Ammon's horn (tissue), 1 donor: ENCODE results near the gene PPP1R14C.

Experiments
- DNase-seq: peaks from one replicate; pipeline ENCODE4 v3.0.0-alpha.2; 2016; ENCODE audit warnings: low spot score

Gene PPP1R14C

GRCh38 chr6:150249261-150249660, 106.4 kb downstream of the PPP1R14C start:
- no peak for DNase-seq

GRCh38 chr6:150250826-150251225, 108.0 kb downstream of the PPP1R14C start:
- DNase-seq, result no peak

- DNase-seq, result no peak
Observed at GRCh38 chr6:150251566-150252186, 108.8 kb downstream of the PPP1R14C start.

- DNase-seq, result no peak
Observed at GRCh38 chr6:150252714-150253444, 110.0 kb downstream of the PPP1R14C start.

GRCh38 chr6:150253489-150253888, 110.6 kb downstream of the PPP1R14C start:
- DNase-seq, result no peak

GRCh38 chr6:150254770-150255169, 111.9 kb downstream of the PPP1R14C start:
- DNase-seq, result no peak

DNA sequence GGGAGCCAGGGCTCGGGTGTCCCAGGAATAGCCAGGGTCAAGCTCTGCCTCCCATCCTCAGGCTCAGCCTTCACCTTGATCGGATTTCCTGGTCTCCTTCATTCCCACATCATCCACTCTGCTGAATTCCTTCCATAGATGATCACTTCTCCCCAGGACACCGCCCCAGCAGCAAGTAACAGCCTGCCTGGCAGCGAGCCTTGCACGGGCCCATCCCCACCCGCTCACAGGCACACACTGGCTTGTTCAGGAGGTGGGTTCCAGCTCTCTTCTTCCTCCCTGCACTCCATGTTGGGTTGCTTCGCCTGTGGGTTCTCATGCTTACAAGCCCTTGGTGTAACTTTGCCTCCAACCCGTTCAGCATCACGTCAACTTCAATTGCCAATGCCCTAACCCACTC, 113.0 kb downstream of the PPP1R14C start:
- DNase-seq, result no peak

- no peak for DNase-seq
Observed at GRCh38 chr6:150256618-150257272, 113.9 kb downstream of the PPP1R14C start.

GRCh38 chr6:150258381-150258780, 115.5 kb downstream of the PPP1R14C start:
- DNase-seq, result no peak

GRCh38 chr6:150260931-150261330, 118.1 kb downstream of the PPP1R14C start:
- no peak for DNase-seq

DNA sequence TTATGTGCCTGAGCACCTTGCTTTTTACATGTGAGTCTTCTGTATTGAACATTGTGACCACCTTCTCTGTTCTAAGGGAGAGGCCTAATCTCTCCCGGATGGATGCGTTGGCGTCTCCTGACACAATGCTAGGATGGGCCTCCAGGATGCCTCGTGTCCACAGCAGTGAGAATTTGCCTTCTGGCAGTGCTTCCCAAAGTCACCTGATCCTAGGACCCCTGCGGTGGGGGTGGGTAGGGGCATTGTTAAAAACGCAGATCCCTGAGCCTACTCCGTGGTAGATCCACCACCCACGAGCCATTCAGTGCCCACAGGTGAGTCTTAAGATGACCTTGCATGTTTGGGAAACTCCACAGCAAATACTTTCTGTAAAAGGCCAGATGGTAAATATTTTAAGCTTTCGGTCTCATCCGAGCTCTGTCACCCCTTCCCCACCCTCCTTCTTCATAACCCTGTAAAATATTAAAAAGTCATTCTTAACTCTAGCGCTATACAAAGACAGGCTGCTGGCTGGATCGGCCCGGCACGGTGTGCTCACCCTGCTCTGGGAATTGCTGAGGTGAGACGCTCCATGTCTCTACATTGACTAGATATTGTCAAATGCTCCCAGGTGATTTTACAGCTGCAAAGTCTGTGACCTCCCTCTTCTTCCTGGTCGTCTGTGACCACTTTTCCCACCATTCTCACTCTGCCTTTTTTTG, 119.3 kb downstream of the PPP1R14C start:
- no peak for DNase-seq

DNA sequence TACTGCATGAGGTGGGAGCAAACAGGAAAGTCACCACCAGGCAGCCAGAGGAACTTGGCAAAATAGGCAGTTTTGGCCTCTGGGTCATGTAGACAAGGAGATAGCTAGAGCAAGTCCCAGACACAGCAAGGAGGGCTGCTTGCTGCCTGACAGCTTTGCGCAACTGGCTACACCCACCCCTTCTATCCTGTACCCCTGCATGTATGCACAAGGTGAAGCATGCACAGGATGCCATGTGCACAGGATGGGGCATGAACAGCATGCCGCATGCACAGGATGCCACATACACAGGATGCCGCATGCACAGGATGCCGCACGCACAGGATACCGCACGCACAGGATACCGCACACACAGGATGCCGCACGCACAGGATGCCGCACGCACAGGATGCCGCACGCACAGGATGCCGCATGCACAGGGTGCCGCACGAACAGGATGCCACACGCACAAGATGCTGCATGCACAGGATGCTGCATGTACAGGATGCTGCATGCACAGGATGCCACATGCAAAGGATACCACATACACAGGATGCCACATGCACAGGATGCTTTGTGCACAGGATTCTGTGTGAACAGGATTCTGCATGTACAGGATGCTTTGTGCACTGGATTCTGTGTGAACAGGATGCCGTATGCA, 121.0 kb downstream of the PPP1R14C start:
- DNase-seq, result no peak

DNA sequence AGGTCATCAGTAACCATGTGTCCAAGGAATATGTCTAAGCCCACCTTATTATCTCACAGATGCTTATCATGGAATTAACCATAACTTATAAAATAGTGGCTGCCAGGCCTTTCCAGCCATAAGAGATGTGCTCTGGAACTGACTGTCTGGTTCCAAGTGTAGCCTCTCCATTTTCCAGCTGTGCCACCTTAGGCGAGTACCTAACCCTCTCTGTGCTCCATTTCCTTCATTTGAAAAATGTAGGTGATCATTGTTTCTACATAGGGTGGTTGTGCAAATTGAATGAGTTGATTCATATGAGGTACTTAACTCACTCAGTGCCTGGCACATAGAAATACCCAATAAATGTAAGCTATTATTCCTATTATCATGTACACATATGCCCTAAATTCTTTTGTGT, 123.5 kb downstream of the PPP1R14C start:
- DNase-seq, result no peak

DNA sequence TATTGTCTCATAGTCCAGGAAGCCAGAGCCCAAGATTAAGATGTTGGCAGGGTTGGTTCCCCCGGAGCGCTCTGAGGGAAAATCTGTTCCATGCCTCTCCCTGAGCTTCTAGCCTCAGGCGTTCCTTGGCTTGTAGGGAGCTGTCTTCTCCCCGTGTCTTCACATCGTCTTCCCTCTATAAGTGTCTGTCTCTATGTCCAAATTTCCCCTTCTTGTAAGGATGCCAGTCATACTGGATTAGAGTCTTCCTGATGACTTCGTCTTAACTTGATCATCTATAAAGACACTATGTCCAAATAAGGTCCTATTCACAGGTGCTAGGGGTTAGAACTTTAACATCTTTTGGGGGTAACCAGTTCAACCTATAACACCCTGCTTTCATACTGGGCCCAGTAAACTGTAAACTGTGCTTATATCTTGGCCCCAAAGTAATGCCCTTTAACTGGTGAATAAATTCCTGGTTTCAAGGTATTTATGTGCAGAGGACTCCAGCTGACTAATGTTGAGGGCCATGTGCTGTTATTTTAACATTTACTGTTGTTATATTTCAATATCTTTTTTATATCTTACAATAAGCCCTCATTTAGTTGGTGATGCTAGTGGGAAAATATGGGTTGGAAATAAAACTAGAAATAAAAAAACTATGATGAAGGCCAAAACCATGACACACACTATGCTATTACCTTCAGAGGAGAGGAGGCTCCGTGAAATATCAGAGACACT, 124.3 kb downstream of the PPP1R14C start:
- DNase-seq, result no peak

DNA sequence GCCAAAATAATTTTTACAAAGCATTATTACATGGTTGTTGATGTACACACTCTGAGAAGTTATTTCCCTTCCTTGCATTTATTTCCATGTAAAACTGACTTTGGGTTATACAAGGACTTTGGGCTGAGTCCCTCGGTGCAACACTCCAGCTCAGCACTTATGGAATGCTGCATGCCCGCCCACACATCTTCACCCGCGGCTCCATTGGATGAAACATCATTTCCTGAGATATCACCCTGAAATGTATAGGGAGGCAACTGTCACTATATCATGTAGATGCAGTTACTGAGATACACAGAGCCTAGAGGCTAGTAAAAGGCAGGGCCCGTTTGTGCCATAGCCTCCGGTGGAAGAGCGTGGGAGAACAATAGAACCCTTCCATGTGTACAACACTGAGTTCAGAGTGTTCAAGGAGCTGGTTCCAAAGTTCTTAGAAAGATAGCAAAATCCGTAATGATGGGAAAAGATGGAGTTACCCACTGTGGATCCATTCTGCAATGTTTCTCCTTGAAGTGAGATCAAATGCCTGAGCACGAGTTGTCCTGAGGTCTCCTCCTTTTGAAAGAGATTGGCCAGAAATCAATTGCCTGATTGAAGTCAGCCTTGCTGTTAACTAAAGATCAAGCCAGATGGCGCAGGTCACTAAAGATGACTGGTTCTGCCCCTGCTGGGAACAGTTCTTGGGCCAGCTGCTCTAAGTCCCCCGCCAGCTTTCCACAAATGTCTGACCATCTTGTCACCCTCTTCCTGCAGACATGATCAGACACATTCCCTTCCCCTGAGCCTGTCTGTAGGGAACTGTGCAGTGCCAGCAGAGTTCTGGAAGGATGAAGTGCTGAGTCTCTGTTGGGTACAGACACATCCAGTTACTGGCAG, 125.1 kb downstream of the PPP1R14C start:
- no peak for DNase-seq

- DNase-seq, result no peak
Observed at GRCh38 chr6:150269130-150269856, 126.4 kb downstream of the PPP1R14C start.

DNA sequence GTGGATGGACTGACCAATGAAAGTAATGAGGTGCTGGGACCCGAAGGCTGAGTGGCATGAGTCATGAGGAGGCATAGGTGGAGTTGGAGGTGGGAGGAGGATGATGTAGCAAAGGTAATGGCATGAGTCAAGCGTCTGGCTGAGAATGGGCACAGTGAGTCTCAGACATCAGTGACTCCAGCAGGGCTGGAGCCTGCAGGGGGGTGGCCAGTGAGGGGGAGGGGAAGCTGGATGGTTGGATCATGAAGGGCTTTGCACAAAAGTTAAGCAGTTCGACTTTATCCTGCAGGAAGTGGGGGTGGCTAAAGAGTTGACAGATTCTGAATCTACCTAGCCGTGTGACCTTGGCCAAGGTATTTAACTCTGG, 127.0 kb downstream of the PPP1R14C start:
- no peak for DNase-seq

DNA sequence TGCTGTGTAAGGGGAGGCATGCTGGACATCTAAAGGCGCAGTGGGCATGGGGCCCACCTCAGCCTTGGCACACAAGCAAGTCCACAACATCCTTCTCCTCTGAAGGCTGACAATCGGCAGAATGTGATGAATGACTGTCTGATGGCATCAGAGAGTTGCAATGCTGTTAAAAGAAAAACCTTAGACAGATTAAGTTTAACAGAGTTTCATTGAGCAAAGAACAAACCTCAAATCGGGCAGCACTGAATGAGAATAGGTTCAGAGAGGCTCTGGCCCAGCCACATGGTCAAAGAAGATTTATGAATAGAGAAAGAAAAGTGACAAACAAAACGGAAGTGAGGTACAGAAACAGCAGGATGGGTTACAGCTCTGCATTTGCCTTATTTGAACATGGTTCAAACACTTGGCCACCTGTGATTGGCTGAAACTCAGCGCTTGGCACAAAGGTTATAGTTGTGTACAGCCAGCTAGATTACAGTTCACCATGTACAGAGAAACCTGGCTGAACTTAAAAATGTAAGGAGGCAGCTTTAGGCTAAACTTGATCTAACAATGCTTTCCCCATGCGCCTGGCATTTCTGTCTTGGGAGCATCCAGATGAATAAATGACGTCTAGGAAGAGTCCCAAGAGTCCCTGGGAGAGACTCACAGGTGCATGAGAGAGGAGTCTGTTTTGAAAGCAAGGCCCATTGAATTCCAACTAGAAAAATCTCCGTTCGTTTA, 127.6 kb downstream of the PPP1R14C start:
- DNase-seq, result no peak

- no peak for DNase-seq
Observed at GRCh38 chr6:150271172-150271500, 128.3 kb downstream of the PPP1R14C start.
